Stimulated activated CD4-positive, alpha-beta T cell treated with anti-CD3 and anti-CD28 coated beads, TNF-alpha, amount 100 ng/mL, for 48 hours (primary cell): ENCODE measurements around the gene PNMT.
"Not testable (repeated sequence)": the region's sequence is repeated elsewhere in the genome, so short reads cannot be mapped to it uniquely, and the experiment has no call there.

Experiments used
- DNase-seq, 3 donors: peaks; one replicate each; pipeline ENCODE4 v3.0.0-alpha.2; 2020; ENCODE audit warnings: low read depth in 3 of 3

The PNMT gene

DNA sequence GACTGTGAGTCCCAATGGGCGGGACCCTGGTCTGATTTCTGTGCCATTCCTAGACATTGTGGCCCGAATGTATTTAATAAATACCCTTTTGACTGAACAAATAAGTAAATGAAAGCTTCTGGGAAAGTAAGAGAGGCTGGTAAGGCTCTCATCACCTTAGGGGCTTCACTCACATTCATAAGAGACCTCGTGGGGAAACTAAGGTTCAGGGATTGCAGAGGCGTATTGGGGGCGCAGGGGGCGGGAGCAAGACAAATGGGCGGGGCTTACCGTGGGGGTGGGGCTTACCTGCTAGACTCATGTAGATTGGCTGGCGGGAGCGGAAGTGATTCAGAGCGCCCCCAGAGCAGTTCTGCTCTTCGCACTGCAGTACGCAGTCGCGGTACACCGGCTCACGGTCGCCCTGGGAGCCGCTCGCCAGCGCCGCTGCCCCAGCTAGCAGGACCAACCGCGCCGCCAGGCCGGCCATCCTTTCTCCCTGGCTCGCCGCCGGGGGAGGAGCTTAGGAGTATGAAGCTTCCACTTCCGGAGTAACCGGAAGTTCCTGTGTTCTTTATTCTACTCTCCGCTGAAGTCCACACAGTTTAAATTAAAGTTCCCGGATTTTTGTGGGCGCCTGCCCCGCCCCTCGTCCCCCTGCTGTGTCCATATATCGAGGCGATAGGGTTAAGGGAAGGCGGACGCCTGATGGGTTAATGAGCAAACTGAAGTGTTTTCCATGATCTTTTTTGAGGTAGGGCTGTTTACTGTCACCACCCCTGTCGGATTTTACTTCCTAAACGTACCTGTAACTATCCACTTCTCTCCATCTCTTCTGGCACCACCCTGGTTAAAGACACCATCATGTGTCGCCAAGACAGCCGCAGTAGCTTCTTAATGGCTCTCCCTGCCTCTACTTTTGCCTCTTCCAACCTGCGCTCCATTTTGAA lies 19.6 kb downstream of the PNMT start, which contains the start of gene PGAP3:
PGAP3 (minus strand) TSS at position 512 of the 929 bp plus-strand sequence; CDS start at position 469, 43 bp downstream.
- DNase-seq = peak; percentile 70 to 85 (median 81)

DNA sequence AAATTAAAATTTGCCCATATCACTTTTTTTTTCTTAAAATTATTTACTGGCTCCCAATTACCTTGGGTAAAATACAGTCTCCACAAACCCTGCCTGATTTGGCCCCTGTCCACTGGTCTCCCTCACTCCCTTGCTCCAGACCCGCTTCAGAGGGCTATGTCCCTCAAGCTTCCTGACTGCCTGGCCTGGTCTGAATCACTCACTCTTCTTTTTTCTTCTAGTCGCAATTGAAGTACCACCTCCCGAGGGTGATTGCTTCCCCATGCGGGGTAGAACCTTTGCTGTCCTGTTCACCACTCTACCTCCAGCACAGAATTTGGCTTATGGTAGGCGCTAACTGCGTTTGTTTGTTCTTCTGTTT lies 20.2 kb downstream of the PNMT start:
- DNase-seq = no peak

DNA sequence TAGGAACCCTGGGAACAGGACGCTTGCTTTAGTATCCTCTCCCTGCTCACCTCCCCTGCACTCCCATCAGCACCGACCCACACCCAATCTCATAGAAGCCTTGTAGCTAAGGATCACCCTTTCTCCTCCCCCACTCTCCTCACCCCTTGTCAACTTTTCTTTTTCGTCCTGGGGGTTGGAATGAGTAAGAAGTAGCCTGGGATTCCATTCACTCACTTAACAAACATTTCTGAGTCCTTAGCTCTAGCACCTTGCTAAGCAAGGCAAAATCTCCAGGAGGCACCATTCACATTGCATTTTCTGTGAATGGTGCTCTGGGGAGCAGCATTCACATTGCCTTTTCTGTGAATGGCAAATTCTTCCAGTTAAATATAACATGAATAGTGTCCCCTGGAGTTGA lies 20.7 kb downstream of the PNMT start:
- no peak for DNase-seq

DNA sequence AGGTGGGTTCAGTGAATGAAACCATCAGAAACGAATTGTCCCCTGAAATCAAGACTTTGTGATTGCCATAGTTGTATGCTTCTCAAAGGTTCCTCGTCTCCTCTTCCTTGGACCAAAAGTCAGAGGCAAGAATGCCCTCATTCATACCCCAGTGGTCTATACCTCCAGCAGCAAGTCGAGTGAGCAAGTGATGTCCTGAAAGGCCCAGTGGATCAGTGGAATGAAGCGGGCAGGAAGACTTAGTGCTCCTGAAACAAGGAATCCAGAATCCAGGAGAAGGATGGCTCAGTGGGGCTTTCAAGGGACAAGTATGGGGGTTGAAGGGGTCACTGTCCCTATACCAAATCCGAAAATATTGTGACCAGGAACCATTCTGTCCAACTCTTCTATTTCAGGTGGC lies 26.3 kb downstream of the PNMT start:
- no peak for DNase-seq

DNA sequence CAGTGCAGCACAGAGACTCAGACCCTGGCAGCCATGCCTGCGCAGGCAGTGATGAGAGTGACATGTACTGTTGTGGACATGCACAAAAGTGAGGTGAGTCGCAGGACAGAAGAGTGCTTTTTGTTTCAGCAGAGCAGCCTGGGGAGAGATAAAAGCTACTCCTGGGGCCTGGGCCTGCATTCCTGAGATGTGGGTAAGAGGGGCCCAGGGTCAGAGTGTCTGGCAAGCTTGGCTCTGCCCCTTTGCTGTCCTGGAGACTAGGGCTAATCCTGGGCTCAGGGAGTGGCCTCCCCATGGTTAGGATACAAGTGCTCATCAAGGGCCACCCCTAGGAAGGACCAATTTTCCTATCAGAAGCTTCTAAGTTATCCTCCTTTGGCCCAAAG lies 26.8 kb downstream of the PNMT start:
- no peak for DNase-seq

DNA sequence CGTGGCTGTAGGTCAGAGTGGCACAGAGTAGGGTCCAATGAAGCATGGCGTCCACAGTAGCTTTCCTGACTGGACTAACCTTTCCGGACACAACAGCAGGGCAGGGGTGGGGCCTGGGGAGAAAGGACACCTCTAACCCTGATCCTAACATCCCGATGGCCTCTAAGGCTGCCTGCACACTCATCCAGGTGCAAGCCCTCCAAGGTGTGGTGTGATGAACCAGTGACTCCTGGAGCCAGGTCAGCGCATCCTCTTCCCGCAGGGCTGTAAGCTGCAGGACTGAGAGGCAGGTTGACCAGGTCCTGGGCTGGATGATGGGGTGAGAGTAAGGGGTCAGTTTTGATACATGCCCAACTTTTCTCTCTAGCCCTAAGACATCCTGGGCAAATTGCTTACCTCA lies 28.5 kb downstream of the PNMT start:
- DNase-seq = no peak

DNA sequence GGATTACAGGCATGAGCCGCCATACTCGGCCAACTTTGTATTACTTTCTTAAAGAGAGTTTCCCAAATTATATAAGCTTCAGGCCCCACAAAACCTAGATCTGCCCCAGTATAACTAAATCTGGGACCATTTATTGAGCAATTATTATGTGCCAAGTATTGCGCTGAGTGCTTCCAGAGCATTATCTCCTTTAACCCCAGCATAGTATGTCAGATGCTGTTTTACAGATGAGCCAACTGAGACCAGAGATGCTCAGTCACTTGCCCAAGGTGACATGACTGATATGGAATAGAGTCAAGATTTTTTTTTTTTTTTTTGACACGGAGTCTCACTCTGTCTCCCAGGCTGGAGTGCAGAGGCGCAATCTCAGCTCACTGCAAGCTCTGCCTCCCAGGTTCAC lies 29.7 kb downstream of the PNMT start:
- DNase-seq = no peak

DNA sequence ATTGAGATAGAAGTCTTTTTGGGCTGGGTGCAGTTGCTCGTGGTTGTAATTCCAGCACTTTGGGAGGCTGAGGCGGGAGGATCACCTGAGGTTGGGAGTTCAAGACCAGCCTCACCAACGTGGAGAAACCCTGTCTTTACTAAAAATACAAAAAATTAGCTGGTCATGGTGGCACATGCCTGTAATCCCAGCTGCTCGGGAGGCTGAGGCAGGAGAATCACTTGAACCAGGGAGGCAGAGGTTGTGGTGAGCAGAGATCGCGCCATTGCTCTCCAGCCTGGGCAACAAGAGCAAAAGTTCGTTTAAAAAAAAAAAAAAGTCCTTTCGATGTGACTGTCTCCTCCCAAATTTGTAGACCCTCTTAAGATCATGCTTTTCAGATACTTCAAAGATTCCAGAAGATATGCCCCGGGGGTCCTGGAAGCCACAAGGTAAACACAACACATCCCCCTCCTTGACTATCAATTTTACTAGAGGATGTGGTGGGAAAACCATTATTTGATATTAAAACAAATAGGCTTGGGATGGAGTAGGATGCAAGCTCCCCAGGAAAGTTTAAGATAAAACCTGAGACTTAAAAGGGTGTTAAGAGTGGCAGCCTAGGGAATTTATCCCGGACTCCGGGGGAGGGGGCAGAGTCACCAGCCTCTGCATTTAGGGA lies 31.0 kb downstream of the PNMT start:
- not testable (repeated sequence) for DNase-seq

DNA sequence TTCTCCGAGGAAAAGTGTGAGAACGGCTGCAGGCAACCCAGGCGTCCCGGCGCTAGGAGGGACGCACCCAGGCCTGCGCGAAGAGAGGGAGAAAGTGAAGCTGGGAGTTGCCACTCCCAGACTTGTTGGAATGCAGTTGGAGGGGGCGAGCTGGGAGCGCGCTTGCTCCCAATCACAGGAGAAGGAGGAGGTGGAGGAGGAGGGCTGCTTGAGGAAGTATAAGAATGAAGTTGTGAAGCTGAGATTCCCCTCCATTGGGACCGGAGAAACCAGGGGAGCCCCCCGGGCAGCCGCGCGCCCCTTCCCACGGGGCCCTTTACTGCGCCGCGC lies 31.5 kb downstream of the PNMT start, which contains the start of gene ERBB2:
ERBB2 (plus strand) TSS at position 247 of the 330 bp plus-strand sequence. CDS start 175 bp downstream, outside the sequence.
- DNase-seq = no peak

DNA sequence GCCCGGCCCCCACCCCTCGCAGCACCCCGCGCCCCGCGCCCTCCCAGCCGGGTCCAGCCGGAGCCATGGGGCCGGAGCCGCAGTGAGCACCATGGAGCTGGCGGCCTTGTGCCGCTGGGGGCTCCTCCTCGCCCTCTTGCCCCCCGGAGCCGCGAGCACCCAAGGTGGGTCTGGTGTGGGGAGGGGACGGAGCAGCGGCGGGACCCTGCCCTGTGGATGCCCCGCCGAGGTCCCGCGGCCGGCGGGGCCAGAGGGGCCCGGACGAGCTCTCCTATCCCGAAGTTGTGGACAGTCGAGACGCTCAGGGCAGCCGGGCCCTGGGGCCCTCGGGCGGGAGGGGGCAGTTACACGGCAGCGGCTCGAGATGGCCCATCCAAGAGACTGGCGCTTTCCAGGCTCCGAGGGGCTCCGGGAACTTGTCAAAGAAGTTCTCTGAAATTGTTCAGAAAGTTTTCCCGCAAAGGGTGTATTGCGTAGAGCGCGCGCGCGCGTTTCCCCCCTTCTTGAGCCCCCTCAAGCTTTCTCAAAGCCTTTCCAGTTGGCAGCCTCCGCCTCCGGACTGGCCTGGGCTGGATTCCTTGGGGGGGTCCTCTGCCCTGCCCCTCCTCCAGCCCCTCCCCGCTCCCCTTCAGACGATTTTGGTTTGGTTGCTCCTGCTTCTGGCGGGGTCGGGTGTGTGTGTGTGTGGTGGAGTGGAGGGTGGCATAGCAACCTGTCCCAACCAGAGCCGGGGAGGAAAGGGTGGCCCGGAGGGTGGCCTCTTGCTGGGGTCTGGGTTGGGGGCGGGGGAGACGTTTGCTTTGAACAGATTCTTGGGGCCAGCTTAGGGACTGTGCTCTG lies 32.1 kb downstream of the PNMT start:
- no peak for DNase-seq

DNA sequence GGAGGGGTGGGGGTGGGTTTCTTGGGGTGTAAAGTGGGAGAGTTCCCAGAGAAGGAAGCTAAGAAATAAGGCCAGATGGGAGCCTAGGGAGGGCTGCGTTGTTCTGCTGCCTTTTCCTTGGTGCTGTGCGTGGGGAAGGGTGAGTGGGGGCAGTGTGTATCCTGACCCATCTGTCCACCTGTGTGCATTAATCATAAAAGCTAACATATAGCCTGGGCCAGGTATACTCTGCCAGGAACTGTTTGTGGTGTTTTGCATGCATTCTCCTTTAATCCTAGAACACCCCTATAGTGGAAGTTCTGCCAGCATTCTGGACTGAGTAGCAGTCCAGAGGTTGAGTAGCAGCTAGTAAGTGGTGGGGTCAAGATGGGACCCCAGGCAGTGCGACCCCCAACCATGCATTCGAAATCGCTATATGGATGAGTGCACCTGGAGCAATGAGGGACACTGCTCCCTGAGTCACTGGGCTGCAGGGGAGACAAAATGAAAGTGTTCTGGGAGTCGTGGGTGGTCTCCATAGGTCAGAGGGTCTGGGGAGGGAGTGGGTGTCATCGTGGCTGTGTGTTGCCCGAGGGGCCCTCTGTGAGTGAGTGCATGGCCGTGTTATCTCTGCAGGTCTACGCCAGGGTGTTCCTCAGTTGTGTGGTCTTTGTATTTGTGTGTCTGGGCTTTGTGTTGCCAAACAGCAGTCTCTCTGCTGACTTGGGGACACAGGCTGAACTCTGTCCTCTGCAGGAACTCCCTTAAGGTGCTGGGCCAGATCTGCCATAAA lies 32.9 kb downstream of the PNMT start:
- DNase-seq = no peak

DNA sequence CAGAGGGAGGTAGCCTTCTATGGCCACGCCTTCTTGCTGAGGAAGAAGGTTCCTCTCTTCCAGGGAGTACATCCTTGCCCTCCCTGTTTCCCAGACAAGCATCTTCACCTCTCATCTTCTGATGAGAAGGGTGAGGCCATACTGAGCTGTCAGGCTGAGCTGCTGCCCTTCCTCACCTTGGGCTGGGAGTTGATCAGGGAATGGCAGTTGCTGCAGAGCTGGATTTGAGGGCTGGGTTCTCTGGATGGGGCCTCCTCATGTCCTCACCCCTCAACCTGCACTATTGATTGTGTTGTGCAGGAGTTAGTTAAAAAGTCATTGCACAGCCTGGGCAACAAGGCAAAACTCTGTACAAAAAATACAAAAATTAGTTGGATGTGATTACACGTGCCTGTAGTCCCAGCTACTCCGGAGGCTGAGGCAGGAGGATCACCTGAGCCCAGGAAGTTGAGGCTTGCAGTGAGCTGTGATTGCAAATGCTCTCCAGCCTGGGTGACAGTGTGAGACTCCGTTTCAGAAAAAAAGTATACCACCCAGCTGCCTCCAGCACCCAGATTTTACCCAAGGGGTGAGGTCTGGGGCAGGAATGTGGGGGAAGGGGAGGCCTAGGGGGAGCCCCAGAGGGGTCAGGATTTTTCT lies 33.6 kb downstream of the PNMT start:
- DNase-seq = no peak

DNA sequence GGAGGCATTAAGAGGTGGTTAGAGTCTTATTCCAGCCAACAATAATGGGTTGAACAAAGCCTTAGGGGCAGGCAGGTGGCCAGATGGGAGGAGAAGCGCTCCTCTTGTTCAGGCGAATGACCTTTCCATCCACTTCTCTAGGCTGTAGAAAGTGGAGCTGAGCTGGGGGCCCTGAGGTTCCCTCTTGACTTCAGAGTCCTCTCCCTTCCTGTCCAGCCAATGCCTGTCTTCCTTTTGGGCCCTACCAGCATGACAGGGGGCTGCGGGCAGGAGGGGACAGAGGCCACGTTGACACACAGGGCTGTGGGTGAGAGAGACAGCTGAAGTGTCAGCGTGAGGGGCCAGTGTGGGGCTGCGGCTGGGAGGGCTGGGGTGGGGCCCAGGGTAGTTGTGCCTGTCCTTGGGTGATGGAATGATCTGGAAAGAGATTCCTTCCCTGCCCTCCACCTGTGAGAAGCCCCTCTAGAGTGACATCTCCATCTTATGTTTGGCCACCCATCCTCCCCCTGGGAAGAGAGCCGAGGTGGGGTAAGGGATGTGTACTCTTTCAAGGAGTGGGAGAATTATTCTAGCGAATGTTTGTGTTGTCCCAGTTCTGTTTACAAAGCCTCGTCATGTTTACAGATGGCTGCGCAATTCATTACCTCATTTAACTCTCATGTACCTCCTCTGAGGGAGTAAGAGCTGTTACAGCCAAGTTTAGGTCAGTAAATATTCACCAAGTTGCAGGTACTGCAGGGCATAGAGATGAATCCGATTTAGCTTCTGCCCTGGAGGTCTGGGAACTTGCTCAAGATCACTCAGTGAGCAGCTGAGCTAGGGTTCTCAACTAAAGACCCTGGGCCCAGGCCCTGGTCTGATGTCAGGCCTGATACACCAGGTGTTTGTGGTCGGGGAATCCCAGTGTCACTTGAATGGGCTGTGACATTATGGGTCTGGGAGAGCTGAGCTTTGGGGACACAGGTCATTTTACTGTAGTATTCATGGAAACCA lies 34.9 kb downstream of the PNMT start:
- DNase-seq = no peak

DNA sequence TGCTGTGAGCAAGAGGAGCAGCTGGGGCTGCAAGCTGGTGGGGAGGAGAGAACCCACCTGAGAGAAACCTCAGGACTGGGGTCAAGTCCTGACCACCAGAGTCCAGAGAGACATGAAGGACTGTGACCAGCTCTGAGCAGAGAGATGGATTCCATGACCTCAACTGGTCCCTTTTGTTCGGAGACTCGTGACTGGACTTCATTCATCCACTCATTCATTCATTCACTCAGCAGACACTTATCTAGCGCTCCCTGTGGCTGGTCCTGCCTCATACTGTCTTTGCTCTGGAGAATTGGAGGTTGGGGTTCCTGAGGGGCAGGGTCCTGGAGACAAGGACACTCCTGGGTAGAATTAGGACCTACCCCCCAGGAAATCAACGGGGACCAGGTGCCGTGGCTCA lies 35.7 kb downstream of the PNMT start:
- DNase-seq = no peak

DNA sequence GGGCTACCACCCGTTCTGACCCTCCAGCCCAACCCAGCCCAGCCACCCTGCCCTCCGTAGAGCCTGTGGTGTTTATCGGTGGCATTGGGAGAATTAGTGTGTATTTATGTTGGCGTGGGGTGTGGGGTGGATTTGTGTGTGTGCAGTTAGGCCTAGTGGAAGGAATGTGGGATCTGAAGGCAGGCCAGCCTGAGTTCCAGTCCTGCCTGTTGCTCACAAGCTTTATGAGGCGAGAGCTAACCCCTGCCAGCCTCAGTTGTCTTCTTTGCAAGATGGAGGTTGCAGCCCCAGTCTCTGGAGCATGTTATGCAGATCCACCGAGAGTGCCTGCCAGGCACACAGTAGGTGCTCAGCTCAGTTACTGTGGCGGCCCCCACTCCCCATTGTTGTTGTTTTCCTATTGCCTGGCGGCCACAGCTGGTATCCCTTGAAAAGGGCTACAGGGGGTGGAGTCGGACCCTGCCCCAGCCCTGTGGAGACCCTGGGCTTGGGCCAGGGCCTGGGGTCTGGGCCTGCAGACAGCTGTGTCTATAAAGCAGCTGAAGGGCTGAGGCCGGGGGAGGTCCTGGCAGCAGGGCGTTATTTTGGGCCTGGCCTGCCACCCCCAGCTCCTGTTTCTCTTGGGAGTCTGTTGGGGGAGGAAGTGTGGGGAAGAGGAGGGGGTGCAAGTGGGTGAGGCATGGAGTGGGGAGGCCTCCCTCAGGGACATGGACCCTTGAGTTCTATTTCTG lies 36.7 kb downstream of the PNMT start:
- no peak for DNase-seq

DNA sequence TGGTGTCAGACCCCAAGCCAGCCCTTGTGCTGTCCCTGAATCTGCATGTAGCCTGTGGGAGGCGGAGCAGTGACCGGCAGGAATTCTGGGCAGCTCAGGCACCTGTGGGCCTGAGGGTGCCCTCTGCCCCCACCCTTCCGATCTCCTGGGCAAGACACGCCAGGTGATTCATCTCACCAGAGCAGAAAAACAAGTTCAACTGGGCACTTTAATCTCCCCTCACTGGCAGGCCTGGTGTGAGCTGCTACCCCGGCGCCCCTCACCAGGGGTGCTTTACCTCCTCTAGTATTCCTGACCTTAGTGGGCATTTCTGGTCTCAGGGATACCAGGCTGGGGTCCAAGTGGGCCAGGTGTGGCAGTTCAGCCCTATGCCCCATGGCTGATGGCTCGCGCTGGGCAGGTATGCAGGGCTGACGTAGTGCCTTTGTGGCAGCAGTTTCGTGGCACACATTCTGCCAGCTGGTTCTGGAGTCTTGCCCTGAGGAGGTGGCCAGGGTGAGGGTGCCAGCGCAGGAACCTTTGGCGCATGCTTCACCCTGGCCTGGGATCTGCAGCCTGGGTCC lies 37.6 kb downstream of the PNMT start:
- DNase-seq = no peak

DNA sequence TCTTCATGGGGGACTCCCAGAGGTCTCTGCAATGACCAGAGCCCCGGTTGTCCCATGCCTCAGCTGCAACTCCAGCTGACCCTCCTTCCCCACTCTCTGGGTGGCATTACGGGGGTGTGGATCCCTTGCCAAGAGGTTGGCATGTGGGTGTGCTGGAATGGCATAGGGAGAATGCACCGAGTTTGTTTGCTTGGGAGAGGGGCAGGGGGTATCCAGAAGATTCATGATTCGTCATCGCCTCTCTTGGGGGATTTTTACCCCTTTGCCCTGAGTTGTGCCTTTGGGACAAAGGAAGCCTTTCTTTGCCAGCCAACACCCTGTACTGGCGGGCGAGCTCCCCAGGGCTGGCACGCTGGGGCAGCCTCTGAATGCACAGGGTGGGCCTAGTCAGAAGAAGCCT lies 38.1 kb downstream of the PNMT start:
- DNase-seq = no peak

DNA sequence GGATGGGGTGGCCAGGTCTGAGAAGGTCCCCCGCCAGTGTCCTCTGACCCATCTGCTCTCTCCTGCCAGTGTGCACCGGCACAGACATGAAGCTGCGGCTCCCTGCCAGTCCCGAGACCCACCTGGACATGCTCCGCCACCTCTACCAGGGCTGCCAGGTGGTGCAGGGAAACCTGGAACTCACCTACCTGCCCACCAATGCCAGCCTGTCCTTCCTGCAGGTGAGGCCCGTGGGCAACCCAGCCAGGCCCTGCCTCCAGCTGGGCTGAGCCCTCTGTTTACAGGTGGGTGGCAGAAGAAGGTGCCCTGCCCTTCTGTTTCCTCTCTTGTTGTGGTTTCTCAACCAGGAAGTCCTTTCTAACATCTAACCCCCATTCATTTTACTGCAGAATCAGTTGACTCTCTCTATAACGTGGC lies 38.7 kb downstream of the PNMT start:
- DNase-seq = no peak
